Stimulated activated naive B cell treated with anti-CD40 and anti-IgM and Interleukin-4, amounts not matched to agents 10 μg/mL and 1 μg/mL and 100 μg/mL, for 72 hours (primary cell): ENCODE results near the gene LSM14B.
A peak's percentile ranks its signal among the peaks of the same experiment; 100 is the strongest.
"Not testable (repeated sequence)": the region's sequence is repeated elsewhere in the genome, so short reads cannot be mapped to it uniquely, and the experiment has no call there.

Source experiments
- ATAC-seq, 2 donors: fragments of 150-1000 bp; cut with Tn5 transposase; replicated peaks; 2 replicates each; pipeline ENCODE4 v1.10.0; 2021; ENCODE audit warnings: moderate library complexity in 1 of 2
- DNase-seq: peaks from one replicate; pipeline ENCODE4 v3.0.0; 2021
- H3K27ac Mint-ChIP-seq: one replicate; pipeline ENCODE4 v1.8.0; 2022; ENCODE audit warnings: mild to moderate bottlenecking, mixed read lengths
- H3K27me3 Mint-ChIP-seq, 2 donors: one replicate each; pipeline ENCODE4 v1.8.0; 2022; ENCODE audit warnings: mixed read lengths in 2 of 2
- H3K36me3 Mint-ChIP-seq, 2 donors: one replicate each; pipeline ENCODE4 v1.8.0; 2022; ENCODE audit warnings: mixed read lengths in 2 of 2, mild to moderate bottlenecking in 1 of 2
- H3K4me1 Mint-ChIP-seq, 2 donors: one replicate each; pipeline ENCODE4 v1.8.0; 2022; ENCODE audit warnings: mixed read lengths in 2 of 2, mild to moderate bottlenecking in 1 of 2
- H3K4me3 Mint-ChIP-seq, 2 donors: one replicate each; pipeline ENCODE4 v1.8.0; 2022; ENCODE audit warnings: mild to moderate bottlenecking in 2 of 2, mixed read lengths in 2 of 2, moderate library complexity in 1 of 2
- H3K9me3 Mint-ChIP-seq, 2 donors: one replicate each; pipeline ENCODE4 v1.8.0; 2022; ENCODE audit warnings: mixed read lengths in 2 of 2, mild to moderate bottlenecking in 1 of 2

Gene LSM14B

DNA sequence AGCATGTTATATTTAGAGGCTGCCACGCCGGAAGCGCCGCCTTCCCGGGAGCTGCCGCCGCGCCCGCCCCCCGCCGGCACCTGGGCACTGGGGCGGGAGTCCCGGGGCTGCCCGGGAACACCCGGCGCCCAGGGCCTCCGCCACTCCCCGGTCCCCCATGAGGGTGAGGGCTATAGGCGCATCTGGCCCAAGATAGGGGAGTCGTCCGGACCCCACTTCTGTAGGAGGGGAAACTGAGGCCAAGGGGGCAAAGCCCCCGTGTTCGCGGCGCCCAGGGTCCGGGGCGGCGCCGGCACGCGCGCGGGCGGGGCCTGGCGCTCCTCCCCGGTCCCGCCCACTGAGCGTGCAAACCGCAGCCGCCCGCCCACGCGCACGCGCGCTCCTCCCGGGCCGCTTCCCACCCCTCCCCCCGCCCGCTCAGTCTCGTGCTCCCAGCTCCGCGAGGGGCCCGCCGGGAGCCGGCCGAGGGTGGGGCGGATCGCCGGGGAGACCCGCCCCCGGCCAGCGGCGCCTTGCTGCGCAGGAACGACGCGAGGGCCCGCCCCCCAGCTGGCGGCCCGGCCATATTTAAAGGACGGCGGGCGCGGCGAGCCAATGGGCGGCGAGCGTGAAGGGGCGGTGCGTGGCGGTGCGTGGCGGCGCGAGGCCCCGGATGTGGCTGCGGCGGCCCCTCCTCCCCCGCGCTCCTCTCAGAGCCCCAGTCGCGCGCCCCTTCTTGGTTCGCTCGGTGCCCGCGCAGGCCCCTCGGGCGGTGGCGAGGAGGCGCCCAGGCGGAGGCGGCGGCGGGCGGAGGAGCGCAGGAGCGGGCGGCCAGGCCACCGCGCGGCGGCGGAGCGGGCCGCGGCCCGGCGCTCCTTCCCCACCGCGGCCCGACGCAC is at the start of gene LSM14B:
TSS of gene LSM14B (plus strand) at position 700 of the 878 bp plus-strand sequence. CDS start 192 bp downstream, outside the sequence.
- peaks cover 4 to 5% of the 10 kb centered on the region in 2 donors for H3K27me3 Mint-ChIP-seq
- ATAC-seq (peak; percentile 80 to 86), DNase-seq (peak; percentile 97)
- H3K9me3 Mint-ChIP-seq = peaks cover 0 to 2% of the 10 kb centered on the region in 2 donors
- peak within 1 kb of the TSS; percentile 86 to 91 for H3K4me3 Mint-ChIP-seq
- H3K4me1 Mint-ChIP-seq = peaks cover 17 to 31% of the 10 kb centered on the region in 2 donors
- peaks cover 16 to 17% of the 10 kb centered on the region in 2 donors for H3K36me3 Mint-ChIP-seq
- peak within 1 kb of the TSS; percentile 96 for H3K27ac Mint-ChIP-seq

DNA sequence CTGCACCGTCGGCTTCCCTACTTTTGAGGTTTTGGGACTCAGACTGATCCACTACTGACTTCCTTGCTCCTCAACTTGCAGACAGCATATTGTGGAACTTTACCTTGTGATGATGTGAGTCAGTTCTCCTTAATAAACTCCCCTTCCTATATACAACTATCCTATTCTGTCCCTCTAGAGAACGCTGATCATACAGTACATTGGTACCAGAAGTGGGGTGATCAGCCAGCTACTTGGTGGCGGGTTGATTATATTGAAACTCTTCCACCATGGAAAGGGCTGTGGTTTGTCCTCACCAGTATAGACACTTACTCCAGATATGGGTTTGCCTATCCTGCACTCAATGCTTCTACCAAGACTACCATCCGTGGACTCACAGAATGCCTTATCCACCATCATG is 49.0 kb upstream of the LSM14B start:
- Mint-ChIP-seq H3K9me3 (peaks cover 13 to 17% of the 10 kb centered on the region in 2 donors), H3K4me3 (no peak overlapping the region), H3K27me3 (peaks cover 0 to 20% of the 10 kb centered on the region in 2 donors), H3K27ac (no peak overlapping the region), H3K36me3 (peaks cover 11 to 15% of the 10 kb centered on the region in 2 donors), H3K4me1 (no peaks in the 10 kb centered on the region)
- no peak for ATAC-seq
- no peak for DNase-seq

- Mint-ChIP-seq H3K27me3 (peaks cover 6 to 8% of the 10 kb centered on the region in 2 donors), H3K4me3 (no peak overlapping the region), H3K9me3 (peaks cover 13 to 14% of the 10 kb centered on the region in 2 donors), H3K27ac (no peak overlapping the region), H3K4me1 (no peaks in the 10 kb centered on the region), H3K36me3 (peaks cover 7 to 10% of the 10 kb centered on the region in 2 donors)
- DNase-seq (no peak), ATAC-seq (no peak)
Measured at GRCh38 chr20:62079166-62079565, 43.1 kb upstream of the LSM14B start.

DNA sequence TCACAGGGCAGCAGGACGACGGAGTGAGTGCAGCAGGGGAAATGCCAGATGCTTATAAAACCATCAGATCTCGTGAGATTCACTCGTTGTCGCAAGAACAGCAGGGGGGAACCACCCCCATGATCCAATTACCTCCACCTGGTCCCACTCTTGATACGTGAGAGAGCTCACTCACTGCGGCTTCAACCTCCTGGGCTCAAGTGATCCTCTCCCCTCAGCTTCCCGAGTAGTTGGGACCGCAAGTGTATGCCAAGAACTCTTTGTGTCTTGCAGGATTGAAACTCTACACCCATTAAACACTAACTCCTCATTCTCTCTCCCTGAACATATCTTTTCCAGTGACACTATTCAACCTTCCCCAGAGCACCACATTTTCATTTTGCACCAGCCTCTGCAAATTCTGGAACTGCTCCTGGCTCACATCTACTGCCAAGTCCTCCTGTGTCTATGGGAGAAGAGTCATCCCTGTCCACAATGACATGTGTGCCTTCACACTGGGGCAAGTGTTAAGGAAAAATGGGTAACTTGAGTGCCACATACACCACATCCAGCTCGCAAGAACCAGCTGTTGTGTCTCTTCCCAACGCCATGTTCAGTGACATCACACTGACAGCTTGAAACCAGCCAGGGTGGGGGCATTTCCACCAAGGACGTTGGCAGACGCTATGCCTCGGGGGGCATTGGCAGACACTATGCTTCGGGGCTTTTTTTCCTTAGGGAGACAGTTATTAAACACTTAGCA is 41.9 kb upstream of the LSM14B start:
- Mint-ChIP-seq H3K36me3 (peaks cover 5% of the 10 kb centered on the region in 2 donors), H3K4me3 (no peak overlapping the region), H3K27ac (no peak overlapping the region), H3K9me3 (peaks cover 8 to 12% of the 10 kb centered on the region in 2 donors), H3K4me1 (no peaks in the 10 kb centered on the region), H3K27me3 (peaks cover 13 to 15% of the 10 kb centered on the region in 2 donors)
- DNase-seq (no peak), ATAC-seq (no peak)

DNA sequence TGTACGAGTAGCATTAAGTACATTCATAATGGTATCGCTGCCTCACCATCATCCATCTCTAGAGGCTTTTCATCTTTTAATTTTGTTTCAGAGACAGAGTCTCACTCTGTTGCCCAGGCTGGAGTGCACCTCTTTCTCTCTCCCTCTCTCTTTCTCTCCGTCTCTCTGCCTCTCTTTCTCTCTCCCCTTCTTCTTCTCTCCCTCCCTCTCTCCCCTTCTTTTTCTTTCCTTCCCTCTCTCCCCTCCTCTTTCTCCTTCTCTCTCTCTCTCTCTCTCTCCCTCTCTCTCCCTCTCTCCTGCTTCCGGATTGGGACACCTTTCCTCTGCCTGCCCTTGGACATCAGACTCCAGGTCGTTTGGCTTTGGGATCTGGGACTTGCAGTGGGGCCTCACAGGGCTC is 39.0 kb upstream of the LSM14B start:
- peaks cover 4 to 5% of the 10 kb centered on the region in 2 donors for H3K9me3 Mint-ChIP-seq
- no peak for DNase-seq
- no peaks in the 10 kb centered on the region for H3K4me1 Mint-ChIP-seq

GRCh38 chr20:62084224-62084623 is 38.1 kb upstream of the LSM14B start:
- ATAC-seq, H3K4me3 Mint-ChIP-seq, H3K9me3 Mint-ChIP-seq: not testable (repeated sequence)

More for the DNA sequence above, 39.0 kb upstream of the LSM14B start:
- peaks cover 0 to 2% of the 10 kb centered on the region in 2 donors for H3K36me3 Mint-ChIP-seq
- H3K4me3 Mint-ChIP-seq = no peak overlapping the region
- H3K27me3 Mint-ChIP-seq = peaks cover 15 to 16% of the 10 kb centered on the region in 2 donors
- ATAC-seq = no peak
- H3K27ac Mint-ChIP-seq = no peak overlapping the region

GRCh38 chr20:62085206-62085605 is 37.1 kb upstream of the LSM14B start:
- Mint-ChIP-seq H3K27me3 (peaks cover 15 to 16% of the 10 kb centered on the region in 2 donors), H3K9me3 (peaks cover 3 to 5% of the 10 kb centered on the region in 2 donors), H3K4me3 (no peak overlapping the region), H3K36me3 (no peaks in the 10 kb centered on the region), H3K4me1 (no peaks in the 10 kb centered on the region), H3K27ac (no peak overlapping the region)
- DNase-seq (no peak), ATAC-seq (no peak)

More at GRCh38 chr20:62084224-62084623, 38.1 kb upstream of the LSM14B start:
- not testable (repeated sequence) for H3K36me3 Mint-ChIP-seq, DNase-seq, H3K4me1 Mint-ChIP-seq, H3K27ac Mint-ChIP-seq
- peaks cover 15 to 16% of the 10 kb centered on the region in 2 donors for H3K27me3 Mint-ChIP-seq

- no peak overlapping the region for H3K27ac Mint-ChIP-seq
- H3K4me3 Mint-ChIP-seq = no peak overlapping the region
- DNase-seq (no peak), ATAC-seq (no peak)
- H3K4me1 Mint-ChIP-seq = no peaks in the 10 kb centered on the region
- no peaks in the 10 kb centered on the region for H3K9me3 Mint-ChIP-seq
- H3K27me3 Mint-ChIP-seq = peaks cover 16 to 17% of the 10 kb centered on the region in 2 donors
- no peaks in the 10 kb centered on the region for H3K36me3 Mint-ChIP-seq
Measured at GRCh38 chr20:62087227-62087626, 35.0 kb upstream of the LSM14B start.

- peaks cover 16 to 20% of the 10 kb centered on the region in 2 donors for H3K27me3 Mint-ChIP-seq
- H3K4me1 Mint-ChIP-seq = no peaks in the 10 kb centered on the region
- no peak for DNase-seq
- H3K36me3 Mint-ChIP-seq = no peaks in the 10 kb centered on the region
- no peak overlapping the region for H3K4me3 Mint-ChIP-seq
- H3K9me3 Mint-ChIP-seq = no peaks in the 10 kb centered on the region
- no peak for ATAC-seq
- H3K27ac Mint-ChIP-seq = no peak overlapping the region
Measured at GRCh38 chr20:62087632-62088031, 34.6 kb upstream of the LSM14B start.

- ATAC-seq (no peak), DNase-seq (no peak)
Measured at GRCh38 chr20:62088258-62089127, 33.8 kb upstream of the LSM14B start.

DNA sequence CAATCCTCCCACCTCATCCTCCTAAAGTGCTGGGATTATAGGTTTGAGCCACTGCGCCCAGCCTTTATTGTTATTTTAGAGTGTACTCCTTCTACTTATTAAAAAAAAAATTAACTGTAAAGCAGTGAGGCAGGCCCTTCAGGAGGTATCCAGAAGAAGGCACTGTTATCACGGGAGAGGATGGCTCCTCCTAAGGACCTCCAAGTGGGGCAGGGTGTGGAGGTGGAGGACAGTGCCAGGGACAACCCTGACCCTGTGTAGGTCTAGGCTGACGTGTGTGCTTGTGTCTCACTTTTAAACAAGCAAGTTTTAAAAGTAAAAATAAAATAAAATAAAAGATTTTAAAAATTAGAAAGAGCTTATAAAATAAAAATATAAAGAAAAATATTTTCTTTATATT is 32.9 kb upstream of the LSM14B start:
- H3K9me3 Mint-ChIP-seq = no peaks in the 10 kb centered on the region
- H3K4me3 Mint-ChIP-seq = no peak overlapping the region
- DNase-seq = no peak
- peaks cover 17 to 20% of the 10 kb centered on the region in 2 donors for H3K27me3 Mint-ChIP-seq
- H3K27ac Mint-ChIP-seq = no peak overlapping the region
- H3K36me3 Mint-ChIP-seq = no peaks in the 10 kb centered on the region
- no peaks in the 10 kb centered on the region for H3K4me1 Mint-ChIP-seq
- no peak for ATAC-seq

More at GRCh38 chr20:62088258-62089127, 33.8 kb upstream of the LSM14B start:
- Mint-ChIP-seq H3K4me1 (no peaks in the 10 kb centered on the region), H3K27ac (no peak overlapping the region), H3K27me3 (peaks cover 19 to 20% of the 10 kb centered on the region in 2 donors), H3K9me3 (no peaks in the 10 kb centered on the region), H3K4me3 (no peak overlapping the region), H3K36me3 (no peaks in the 10 kb centered on the region)

DNA sequence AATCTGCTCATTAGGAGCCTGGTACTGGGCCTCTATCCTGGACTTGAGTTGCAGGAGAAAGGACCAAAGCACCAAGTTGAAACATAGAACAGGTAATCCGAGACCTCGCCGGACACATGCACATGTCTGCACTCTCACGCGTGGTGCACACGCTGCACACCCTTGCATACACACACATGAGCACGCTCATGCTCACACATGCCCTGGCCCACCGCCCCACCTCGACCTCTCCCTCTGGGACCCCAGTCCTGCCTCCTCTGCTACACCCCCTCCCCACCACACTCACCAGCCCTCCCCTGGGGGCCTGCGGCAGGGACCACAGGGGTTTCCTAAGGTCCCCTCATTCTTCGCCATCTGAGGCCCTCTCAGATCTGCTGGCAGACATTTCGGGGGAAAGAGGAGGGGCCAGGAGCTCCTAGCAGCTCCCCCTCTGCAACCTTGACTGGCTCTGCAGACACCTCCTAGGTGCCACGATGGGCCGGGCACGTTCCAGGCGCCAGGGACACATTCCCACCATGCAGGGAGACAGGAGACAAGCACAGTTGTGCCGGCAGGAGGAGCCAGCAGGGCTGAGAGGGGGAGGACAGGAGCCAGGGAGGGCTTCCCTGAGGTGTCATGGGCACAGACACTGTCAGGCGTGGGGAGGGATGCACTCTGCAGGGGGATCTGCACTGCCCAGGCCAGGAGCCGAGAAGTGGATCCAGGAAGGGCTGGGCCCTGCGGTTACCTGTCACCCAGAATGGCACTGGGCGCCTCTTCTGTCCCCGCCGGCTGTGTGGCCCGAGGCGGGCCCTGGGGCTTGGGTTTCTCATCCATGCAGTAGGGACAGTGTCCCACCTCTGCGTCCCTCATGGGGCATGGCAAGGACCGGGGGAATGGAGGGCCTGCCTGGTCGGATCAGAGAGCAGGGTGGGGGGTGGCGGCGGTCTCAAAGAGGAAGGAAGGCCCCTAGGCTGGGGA is 25.6 kb upstream of the LSM14B start:
- DNase-seq = no peak
- peaks cover 12 to 15% of the 10 kb centered on the region in 2 donors for H3K9me3 Mint-ChIP-seq
- H3K36me3 Mint-ChIP-seq = peaks cover 7 to 22% of the 10 kb centered on the region in 2 donors
- H3K4me3 Mint-ChIP-seq = no peak overlapping the region
- H3K27ac Mint-ChIP-seq = no peak overlapping the region
- H3K4me1 Mint-ChIP-seq = peaks cover 0 to 1% of the 10 kb centered on the region in 2 donors
- ATAC-seq = no peak
- peaks cover 36 to 37% of the 10 kb centered on the region in 2 donors for H3K27me3 Mint-ChIP-seq
